Skeletal muscle tissue (tissue), 1 donor: ENCODE measurements around the gene GMNN. TPM values are rescaled to one million over a fixed set of nuclear protein-coding genes. Genes with fewer than 3 reads are reported as not detected.

ENCODE experiments used
- total RNA-seq: library from RNA; depleted of rRNA; stranded (reverse); fragments of >200 nt; gene quantifications from one replicate; pipeline ENCODE4 v1.2.3, GENCODE V29; 2014

GMNN gene
- total RNA-seq, 1 donor from 2014 or later: 5.2 TPM

Other genes with a start within 250 kb of the GMNN start
- gene KIAA0319, start 128.7 kb upstream of the GMNN start, total RNA-seq: not detected
- gene TDP2, start 108.0 kb upstream of the GMNN start, total RNA-seq: 11.5 TPM
- gene ACOT13, start 107.9 kb upstream of the GMNN start, total RNA-seq: 4.7 TPM
- gene C6orf62, start 55.8 kb upstream of the GMNN start, total RNA-seq: 41.2 TPM
- gene ARMH2, start 24.0 kb downstream of the GMNN start, total RNA-seq: not detected
- gene RIPOR2, start 161.0 kb downstream of the GMNN start, total RNA-seq: 9.9 TPM